ENCODE results near the gene CEP83. TPM values are rescaled to one million over a fixed set of nuclear protein-coding genes. Genes with fewer than 3 reads are reported as not detected.

The CEP83 gene
- polyA plus RNA-seq, 1 donor from 2014 or later: 19.5 TPM

DNA sequence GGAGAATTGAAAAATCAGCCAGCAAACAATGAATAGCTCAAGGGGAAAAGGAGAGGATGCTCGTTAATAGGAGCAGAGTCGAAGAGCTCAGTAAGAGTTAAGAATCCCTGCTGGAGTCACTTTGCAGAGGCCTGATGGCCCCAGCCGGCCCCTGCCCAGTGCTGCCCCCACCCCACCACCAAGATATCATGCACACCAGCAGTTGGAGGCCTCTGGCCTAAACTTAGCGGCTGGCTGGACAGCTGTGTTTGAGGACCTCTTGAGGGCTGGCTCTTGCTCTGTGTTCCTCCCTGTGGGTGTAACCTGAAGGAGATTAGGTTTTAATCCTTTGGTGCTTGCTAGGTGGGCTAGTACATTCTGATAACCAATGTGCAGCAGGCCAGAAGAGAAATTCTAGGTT, 169.3 kb downstream of the CEP83 start:
- Histone ChIP-seq H3K4me3 (ENCODE audit: low read length) (no peak overlapping the region), H3K79me2 (replicated peaks; ENCODE audit: insufficient read depth, low read length) (no peaks in the 10 kb centered on the region), H3K27me3 (ENCODE audit: insufficient read depth, low read depth, low read length) (no peaks in the 10 kb centered on the region), H2AFZ (ENCODE audit: low read depth, low read length) (no peak overlapping the region), H3K9me3 (ENCODE audit: low read length) (no peaks in the 10 kb centered on the region), H4K20me1 (ENCODE audit: insufficient read depth) (no peaks in the 10 kb centered on the region), H3K4me2 (ENCODE audit: low read length) (no peak overlapping the region), H3K9me2 (ENCODE audit: insufficient read depth, low read length) (no peaks in the 10 kb centered on the region), H3K9ac (ENCODE audit: low read length) (no peak overlapping the region), H3F3A (ENCODE audit: insufficient read depth, low read length, poor library complexity, severe bottlenecking) (no peaks in the 10 kb centered on the region), H3K36me3 (ENCODE audit: insufficient read depth, low read length) (peaks cover 11% of the 10 kb centered on the region), H3K27ac (ENCODE audit: low read length) (no peak overlapping the region)
- TF ChIP-seq SMC3 (conservative IDR thresholded peaks at IDR 0.05; ENCODE audit: poor library complexity): no peak
- TF ChIP-seq, protein P1, sequence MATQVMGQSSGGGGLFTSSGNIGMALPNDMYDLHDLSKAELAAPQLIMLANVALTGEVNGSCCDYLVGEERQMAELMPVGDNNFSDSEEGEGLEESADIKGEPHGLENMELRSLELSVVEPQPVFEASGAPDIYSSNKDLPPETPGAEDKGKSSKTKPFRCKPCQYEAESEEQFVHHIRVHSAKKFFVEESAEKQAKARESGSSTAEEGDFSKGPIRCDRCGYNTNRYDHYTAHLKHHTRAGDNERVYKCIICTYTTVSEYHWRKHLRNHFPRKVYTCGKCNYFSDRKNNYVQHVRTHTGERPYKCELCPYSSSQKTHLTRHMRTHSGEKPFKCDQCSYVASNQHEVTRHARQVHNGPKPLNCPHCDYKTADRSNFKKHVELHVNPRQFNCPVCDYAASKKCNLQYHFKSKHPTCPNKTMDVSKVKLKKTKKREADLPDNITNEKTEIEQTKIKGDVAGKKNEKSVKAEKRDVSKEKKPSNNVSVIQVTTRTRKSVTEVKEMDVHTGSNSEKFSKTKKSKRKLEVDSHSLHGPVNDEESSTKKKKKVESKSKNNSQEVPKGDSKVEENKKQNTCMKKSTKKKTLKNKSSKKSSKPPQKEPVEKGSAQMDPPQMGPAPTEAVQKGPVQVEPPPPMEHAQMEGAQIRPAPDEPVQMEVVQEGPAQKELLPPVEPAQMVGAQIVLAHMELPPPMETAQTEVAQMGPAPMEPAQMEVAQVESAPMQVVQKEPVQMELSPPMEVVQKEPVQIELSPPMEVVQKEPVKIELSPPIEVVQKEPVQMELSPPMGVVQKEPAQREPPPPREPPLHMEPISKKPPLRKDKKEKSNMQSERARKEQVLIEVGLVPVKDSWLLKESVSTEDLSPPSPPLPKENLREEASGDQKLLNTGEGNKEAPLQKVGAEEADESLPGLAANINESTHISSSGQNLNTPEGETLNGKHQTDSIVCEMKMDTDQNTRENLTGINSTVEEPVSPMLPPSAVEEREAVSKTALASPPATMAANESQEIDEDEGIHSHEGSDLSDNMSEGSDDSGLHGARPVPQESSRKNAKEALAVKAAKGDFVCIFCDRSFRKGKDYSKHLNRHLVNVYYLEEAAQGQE (IDR thresholded peaks at IDR 0.05; ENCODE audit: borderline replicate concordance): no peak
- TF ChIP-seq POLR2AphosphoS5 (IDR thresholded peaks at IDR 0.05): no peak
- no peak for TF ChIP-seq RAD21 (conservative IDR thresholded peaks at IDR 0.05)
- no peak for TF ChIP-seq TAF1 (IDR thresholded peaks at IDR 0.05; ENCODE audit: low read depth)
- no peak for TF ChIP-seq EZH2 (IDR thresholded peaks at IDR 0.05; ENCODE audit: borderline replicate concordance, insufficient read depth, low read length, poor library complexity, severe bottlenecking)
- TF ChIP-seq, protein P2, sequence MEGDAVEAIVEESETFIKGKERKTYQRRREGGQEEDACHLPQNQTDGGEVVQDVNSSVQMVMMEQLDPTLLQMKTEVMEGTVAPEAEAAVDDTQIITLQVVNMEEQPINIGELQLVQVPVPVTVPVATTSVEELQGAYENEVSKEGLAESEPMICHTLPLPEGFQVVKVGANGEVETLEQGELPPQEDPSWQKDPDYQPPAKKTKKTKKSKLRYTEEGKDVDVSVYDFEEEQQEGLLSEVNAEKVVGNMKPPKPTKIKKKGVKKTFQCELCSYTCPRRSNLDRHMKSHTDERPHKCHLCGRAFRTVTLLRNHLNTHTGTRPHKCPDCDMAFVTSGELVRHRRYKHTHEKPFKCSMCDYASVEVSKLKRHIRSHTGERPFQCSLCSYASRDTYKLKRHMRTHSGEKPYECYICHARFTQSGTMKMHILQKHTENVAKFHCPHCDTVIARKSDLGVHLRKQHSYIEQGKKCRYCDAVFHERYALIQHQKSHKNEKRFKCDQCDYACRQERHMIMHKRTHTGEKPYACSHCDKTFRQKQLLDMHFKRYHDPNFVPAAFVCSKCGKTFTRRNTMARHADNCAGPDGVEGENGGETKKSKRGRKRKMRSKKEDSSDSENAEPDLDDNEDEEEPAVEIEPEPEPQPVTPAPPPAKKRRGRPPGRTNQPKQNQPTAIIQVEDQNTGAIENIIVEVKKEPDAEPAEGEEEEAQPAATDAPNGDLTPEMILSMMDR (IDR thresholded peaks at IDR 0.05; ENCODE audit: poor library complexity, severe bottlenecking): no peak

DNA sequence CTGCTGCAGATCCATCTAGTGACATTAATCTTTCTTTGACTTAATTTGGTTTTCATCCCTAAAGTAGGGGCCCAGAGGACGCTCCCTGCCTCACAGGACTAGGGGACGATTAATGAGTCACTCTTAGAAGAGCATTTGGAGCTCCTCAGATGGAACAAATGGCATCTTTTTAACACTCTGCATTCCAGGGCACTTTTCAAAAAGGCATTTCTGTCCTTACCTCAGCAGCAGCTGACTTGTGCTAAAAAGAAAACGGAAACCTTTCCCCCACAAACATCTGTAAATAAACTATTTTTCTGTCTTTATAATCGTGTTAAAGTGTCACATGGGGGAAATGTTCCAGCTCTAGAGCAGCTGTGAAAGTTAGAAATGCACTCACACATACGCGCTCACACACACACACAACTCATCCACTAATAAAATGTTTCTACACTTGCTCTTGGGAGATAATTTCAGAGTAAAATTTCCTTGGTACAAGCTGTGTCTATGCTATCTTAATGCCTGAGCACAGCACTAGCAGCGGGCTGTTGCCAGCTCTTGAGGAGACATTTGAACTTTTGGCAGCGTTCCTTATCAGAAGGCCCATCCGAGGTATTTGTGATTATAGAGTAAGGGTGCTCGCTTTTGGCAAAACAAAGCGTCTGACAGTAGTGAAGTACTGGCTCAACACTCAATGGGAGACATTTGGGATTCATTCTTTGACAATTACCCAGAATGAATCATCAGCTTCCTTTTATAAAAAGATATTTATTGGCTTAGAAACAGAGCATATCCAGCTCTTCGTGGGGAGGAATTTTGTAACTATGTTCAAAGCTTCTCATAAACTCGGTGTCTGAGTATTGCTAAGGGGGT, 170.0 kb downstream of the CEP83 start:
- no peaks in the 10 kb centered on the region for H3K27me3 ChIP-seq (ENCODE audit: insufficient read depth, low read depth, low read length)
- H4K20me1 ChIP-seq (ENCODE audit: insufficient read depth): no peaks in the 10 kb centered on the region
- H3K9me3 ChIP-seq (ENCODE audit: low read length): no peaks in the 10 kb centered on the region
- TF ChIP-seq, protein P1 (IDR thresholded peaks at IDR 0.05; ENCODE audit: borderline replicate concordance): no peak
- no peak for TF ChIP-seq TAF1 (IDR thresholded peaks at IDR 0.05; ENCODE audit: low read depth)
- no peak for TF ChIP-seq RAD21 (conservative IDR thresholded peaks at IDR 0.05)
- TF ChIP-seq EP300 (conservative IDR thresholded peaks at IDR 0.05; ENCODE audit: poor library complexity, severe bottlenecking): no peak
- TF ChIP-seq EZH2 (IDR thresholded peaks at IDR 0.05; ENCODE audit: borderline replicate concordance, insufficient read depth, low read length, poor library complexity, severe bottlenecking): no peak
- no peak for TF ChIP-seq MXI1 (conservative IDR thresholded peaks at IDR 0.05; ENCODE audit: poor library complexity, severe bottlenecking)
- TF ChIP-seq POLR2AphosphoS5 (IDR thresholded peaks at IDR 0.05): no peak
- TF ChIP-seq SMC3 (conservative IDR thresholded peaks at IDR 0.05; ENCODE audit: poor library complexity): no peak
- TF ChIP-seq, protein P2 (IDR thresholded peaks at IDR 0.05; ENCODE audit: poor library complexity, severe bottlenecking): no peak
- H3K4me2 ChIP-seq (ENCODE audit: low read length): no peak overlapping the region
- no peak overlapping the region for H2AFZ ChIP-seq (ENCODE audit: low read depth, low read length)
- H3K36me3 ChIP-seq (ENCODE audit: insufficient read depth, low read length): peaks cover 6% of the 10 kb centered on the region
- H3K9me2 ChIP-seq (ENCODE audit: insufficient read depth, low read length): no peaks in the 10 kb centered on the region
- H3K9ac ChIP-seq (ENCODE audit: low read length): no peak overlapping the region
- H3K4me3 ChIP-seq (ENCODE audit: low read length): no peak overlapping the region
- H3K27ac ChIP-seq (ENCODE audit: low read length): no peak overlapping the region
- H3K79me2 ChIP-seq (replicated peaks; ENCODE audit: insufficient read depth, low read length): no peaks in the 10 kb centered on the region
- no peaks in the 10 kb centered on the region for H3F3A ChIP-seq (ENCODE audit: insufficient read depth, low read length, poor library complexity, severe bottlenecking)

Data from neural cell (in vitro differentiated cells).